Lower leg skin (tissue), 3 donors: Measurements from ENCODE around the gene DPY19L3.

Experiments
- POLR2A ChIP-seq, 2 donors: fragments of 450-650 bp; IDR thresholded peaks; one replicate each; pipeline ENCODE4 v1.6.1; 2016 to 2017; ENCODE audit warnings: antibody characterized with exemption in 2 of 2, mild to moderate bottlenecking in 1 of 2, moderate library complexity in 1 of 2
- TF ChIP-seq, protein P1 (sequence below), 3 donors: fragments of 450-650 bp; IDR thresholded peaks; one replicate each; pipeline ENCODE4 v1.5.1; 2016; ENCODE audit warnings: antibody characterized with exemption in 3 of 3, mild to moderate bottlenecking in 3 of 3, moderate library complexity in 2 of 3

DNA sequence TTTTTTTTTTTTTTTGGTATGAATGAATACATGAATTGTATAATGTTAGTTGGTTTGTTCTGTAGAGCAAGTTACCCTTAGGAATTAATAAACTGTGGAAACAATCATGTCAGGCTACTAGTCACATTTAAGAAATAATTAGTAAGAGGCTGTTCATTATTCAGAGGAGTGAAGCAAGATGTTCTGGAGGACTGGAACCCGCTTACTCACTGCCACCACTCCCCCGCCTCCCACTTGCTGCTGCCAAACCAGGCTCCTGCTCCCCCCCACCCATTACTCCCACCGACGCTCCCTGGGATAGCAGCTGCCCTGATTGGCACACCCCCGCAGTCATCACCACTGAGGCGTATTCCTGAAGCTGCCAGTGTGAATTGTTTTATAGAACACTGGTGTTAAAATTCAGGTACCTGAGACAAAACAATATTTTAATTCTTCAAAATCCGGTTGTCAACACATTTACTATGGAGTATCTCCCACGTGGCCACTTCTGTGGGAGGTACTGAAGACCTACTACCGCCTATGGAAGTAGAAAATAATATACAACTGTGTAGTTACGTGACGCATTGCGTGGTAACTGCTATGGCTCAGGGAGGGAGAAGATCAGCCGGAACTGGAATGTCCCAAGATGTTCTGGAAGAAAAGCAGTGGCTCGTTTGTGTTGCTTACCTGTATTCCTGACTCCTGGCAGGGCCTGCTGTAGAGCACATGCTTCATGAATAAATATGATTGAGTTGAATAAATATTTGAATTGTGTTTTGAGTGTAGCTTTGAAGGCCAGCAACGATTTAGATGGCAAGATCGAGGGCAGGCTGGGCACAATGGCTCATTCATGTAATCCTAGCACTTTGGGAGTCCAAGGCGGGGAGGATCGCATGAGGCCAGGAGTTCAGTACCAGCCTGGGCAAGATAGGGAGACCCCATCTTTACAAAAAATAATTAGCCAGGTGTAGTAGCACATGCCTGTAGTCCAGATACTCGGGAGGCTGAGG lies 1.7 kb downstream of the DPY19L3 start:
- TF ChIP-seq, protein P1, sequence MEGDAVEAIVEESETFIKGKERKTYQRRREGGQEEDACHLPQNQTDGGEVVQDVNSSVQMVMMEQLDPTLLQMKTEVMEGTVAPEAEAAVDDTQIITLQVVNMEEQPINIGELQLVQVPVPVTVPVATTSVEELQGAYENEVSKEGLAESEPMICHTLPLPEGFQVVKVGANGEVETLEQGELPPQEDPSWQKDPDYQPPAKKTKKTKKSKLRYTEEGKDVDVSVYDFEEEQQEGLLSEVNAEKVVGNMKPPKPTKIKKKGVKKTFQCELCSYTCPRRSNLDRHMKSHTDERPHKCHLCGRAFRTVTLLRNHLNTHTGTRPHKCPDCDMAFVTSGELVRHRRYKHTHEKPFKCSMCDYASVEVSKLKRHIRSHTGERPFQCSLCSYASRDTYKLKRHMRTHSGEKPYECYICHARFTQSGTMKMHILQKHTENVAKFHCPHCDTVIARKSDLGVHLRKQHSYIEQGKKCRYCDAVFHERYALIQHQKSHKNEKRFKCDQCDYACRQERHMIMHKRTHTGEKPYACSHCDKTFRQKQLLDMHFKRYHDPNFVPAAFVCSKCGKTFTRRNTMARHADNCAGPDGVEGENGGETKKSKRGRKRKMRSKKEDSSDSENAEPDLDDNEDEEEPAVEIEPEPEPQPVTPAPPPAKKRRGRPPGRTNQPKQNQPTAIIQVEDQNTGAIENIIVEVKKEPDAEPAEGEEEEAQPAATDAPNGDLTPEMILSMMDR (IDR thresholded peaks at IDR 0.05), result no peak
- TF ChIP-seq POLR2A (IDR thresholded peaks at IDR 0.05), result no peak
